ENCODE measurements around the gene IL15.
"Not testable (repeated sequence)": the region's sequence is repeated elsewhere in the genome, so short reads cannot be mapped to it uniquely, and the experiment has no call there.

IL15 gene, protein sequence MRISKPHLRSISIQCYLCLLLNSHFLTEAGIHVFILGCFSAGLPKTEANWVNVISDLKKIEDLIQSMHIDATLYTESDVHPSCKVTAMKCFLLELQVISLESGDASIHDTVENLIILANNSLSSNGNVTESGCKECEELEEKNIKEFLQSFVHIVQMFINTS

DNA sequence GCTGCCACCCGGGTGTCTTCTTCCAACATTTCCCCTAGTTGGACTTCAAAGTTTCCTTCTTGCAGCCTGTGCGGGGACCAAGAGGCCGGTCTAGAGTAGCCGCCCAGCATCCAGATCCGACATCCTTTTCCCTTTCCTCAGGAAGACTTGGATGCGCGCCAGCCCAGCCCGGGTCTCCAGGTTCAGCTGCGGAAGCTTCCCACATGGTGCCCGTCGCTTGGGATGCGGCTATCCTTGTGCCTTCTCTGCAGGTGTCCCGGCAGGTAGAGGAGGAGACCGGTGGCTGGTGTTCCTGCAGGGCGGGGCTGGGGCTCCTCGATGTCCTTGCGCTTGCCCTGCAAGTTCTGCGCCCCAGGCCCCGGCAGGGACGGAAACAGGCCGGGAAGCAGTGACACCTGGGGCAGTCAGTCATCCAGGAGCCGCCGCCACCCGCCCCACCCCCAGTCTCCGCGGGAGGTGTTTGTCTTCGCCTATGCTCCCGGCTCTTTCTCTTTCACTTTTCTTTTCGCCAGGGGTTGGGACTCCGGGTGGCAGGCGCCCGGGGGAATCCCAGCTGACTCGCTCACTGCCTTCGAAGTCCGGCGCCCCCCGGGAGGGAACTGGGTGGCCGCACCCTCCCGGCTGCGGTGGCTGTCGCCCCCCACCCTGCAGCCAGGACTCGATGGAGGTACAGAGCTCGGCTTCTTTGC, at the start of gene IL15:
Gene IL15 (plus strand): TSS at position 502 of the 689 bp plus-strand sequence. CDS start 82,882 bp downstream, outside the sequence.
- no peak for DNase-seq

DNA sequence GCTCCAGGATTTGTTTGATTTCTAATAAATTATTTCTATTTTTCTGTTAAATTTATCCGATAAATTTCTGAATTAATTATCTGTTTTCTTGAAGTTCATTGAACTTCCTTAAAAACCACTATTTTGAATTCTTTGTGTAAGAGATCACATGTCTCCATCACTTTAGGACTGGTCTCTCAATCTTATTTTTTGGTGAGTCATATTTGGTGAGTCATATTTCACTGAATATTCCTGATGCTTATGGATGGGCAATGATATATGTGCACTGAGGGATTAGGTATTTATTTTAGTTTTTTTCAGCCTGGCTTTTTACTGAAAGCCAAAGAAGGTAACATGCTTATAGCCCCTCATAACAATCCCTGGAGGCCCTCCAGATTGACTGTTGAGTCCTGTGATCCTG, 48.5 kb upstream of the IL15 start:
- DNase-seq: no peak

DNA sequence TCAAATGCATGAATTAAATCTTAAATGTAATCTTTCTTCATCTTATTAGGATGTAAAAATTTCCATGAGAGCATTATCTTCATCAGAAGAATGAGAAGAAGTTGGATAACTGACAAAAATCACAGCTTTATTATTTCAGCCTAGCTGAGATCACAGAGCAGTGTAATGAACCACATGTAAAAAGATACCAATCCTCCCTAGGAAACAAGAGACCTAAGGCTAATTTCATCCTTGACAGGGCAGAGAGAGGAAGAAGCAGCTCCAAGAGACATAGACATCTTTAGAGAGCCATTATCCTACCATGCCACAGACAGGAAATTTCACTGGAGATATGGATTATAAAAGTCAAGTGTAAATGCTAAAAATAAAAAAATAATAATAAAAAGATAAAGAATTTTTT, 40.9 kb upstream of the IL15 start:
- DNase-seq: no peak

DNA sequence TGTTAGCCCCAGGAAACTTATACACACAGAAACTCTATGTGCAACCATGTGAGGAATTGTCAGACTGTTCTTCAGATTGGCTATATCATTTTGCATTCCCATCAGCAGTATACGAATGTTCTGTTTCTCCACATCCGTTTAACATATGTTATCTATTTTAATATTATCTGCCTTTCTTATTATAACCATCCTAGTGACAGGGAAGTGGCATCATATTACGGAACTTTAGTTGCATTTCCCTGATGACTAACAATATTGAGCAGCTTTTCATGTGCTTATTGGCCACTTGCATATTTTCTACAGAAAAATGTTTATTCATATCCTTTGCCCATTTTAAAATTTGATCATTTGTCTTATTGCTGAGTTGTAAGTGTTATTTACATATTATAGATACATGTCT, 36.5 kb upstream of the IL15 start:
- no peak for DNase-seq

DNA sequence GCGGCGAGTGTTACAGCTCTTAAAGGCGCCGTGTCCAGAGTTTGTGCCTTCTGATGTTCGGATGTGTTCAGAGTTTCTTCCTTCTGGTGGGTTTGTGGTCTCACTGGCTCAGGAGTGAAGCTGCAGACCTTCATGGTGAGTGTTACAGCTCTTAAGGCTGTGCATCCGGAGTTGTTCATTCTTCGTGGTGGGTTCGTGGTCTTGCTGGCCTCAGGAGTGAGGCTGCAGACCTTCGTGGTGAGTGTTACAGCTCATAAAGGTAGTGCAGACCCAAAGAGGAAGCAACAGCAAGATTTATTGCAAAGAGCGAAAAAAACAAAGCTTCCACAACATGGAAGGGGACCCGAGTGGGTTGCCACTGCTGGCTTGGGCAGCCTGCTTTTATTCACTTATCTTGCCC, 31.7 kb upstream of the IL15 start:
- not testable (repeated sequence) for DNase-seq

DNA sequence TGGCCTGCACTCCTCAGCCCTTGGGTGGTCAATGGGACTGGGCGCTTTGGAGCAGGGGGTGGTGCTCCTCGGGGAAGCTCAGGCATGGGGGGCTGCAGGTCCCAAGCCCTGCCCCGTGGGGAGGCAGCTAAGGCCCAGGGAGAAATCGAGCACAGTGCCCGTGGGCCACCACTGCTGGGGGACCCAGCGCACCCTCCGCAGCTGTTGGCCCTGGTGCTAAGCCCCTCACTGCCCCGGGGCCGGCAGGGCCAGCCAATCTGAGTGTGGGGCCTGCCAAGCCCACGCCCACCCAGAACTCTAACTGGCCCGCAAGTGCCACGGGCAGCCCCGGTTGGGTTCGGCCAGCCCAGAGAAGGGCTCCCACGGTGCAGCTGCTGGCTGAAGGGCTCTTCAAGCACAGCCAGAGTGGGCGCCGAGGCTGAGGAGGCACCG, 30.9 kb upstream of the IL15 start:
- no peak for DNase-seq

DNA sequence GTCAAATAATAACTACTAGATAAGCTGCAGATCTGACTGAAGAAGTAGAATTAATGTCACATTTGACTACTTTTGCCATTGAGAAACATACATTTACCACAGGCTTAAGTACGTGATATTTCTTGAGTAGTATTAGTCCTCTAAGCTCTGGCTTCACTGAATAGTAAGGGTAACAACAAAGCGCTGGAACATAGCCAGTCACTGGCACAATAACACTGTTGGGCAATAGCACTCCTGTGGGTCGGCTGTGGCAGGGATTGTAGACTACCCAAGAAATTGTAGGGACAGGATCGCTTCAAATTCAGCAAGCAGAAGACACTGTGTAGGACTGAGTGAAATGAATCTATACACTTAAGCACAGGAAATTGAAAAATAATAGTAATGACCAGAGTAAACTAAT, 27.1 kb upstream of the IL15 start:
- DNase-seq: no peak

DNA sequence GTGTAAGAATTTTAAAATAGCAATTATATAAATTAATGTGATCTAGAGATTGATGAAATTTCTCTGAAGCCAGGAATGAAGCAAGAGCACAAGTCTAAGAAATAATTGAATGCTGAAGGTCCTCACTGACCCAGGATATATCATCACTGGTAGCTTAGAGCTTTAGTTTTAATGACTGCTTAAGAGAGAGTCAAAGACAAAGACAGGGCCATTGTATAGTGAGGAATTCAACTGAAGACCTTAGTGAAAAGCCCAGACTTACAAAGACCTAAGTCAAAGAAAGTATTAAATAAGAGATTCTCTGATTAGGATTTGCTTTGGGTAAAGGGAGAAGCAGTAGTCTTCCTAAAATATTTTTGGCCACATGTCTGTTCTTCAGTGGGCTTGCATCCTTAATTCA, 26.0 kb upstream of the IL15 start:
- no peak for DNase-seq

DNA sequence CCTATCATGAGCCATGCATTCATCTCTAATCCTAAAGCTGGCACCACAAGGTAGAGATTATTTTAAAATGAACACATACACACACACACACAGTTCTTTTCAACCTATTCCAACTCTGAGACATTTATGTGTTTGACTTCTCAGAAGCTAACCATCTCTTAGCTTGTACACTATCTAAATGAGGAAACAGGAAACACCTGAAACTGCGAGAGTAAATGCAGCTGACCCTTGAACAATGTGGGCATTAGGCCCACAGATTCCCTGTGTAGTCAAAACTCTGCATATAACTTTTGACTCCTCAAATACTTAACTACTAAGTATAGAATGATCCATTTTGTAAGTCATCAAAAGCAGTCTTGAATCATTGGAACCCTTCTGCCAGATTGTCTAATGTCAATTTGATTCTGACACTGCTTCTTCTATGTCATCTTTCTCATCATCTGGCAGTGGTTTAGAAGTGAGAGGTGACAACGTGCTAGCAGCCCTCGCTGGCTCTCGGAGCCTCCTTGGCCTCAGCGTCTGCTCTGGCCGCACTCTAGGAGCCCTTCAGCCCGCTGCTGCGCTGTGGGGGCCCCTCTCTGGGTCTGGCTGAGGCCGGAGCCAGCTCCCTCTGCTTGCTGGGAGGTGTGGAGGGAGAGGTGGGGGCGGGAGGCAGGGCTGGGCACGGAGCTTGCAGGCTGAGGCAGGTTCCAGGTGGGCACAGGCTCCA, 21.4 kb upstream of the IL15 start:
- no peak for DNase-seq

DNA sequence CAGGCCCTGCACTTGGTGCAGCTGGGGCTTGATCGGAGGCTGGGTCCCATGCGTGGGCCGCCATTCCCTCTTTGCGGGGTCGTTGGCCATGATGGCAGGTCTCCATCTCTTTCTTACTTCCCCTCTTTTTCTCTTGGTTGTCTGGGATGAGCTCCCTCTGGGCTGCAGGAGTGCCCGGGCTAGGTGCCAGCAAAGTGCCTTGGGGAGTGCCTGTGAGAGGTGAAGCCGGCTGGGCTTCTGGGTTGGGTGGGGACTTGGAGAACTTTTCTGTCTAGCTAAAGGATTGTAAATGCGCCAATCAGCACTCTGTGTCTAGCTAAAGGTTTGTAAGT, 20.8 kb upstream of the IL15 start:
- DNase-seq: not testable (repeated sequence)

DNA sequence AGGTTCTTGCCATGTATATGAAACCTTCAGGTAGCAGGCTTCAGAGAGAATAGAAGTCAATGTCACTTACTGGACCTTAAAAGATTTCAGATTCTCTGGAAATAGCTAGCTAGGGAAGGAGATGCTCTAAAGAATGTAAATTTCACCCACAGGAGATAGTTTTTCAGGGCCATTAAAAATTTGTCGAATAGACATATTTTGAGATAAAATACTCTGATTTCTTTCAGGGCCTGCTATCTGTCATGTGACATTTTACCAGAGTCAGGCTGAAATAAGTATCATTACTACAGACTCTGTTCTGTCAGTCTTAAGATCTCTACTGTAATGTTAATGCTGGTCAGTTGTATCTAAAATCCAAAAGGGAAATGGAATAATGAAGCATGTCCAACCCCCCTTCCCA, 15.7 kb upstream of the IL15 start:
- DNase-seq: no peak

DNA sequence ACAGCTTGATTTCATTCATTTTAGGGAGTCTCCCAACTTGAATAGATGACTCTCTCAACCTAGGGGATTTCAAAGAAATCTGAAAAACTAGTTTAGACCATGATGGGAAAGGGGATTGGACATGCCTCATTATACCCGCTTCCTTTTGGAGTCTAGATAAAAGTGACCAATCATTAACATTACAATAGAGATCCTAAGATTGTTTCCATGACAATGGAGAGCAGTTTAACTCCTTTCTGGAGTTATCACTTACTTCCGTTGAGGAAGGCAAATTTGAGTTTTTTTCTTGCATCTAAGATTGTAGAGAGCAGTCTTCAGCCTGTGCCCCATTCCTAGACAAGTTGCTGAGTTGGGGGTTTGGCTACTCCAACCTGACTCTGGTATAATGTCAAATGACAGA, 11.4 kb upstream of the IL15 start:
- no peak for DNase-seq

DNA sequence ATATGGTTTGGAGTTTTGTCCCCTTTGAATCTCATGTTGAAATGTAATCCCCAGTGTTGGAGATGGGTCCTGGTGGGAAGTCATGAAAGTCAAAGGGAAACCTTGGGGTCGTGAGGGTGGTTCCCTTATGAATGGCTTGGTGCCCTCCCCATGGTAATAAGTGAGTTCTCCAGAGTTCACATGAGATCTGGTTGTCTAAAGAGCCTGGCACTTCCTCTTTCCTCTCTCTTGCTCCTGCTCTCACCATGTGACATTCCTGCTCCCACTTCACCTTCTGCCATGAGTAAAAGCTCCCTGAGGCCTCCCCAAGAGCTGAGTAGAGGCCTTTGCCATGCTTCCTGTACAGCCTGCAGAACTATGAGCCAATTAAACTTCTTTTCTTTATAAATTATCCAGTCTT, 5.5 kb upstream of the IL15 start:
- no peak for DNase-seq

DNA sequence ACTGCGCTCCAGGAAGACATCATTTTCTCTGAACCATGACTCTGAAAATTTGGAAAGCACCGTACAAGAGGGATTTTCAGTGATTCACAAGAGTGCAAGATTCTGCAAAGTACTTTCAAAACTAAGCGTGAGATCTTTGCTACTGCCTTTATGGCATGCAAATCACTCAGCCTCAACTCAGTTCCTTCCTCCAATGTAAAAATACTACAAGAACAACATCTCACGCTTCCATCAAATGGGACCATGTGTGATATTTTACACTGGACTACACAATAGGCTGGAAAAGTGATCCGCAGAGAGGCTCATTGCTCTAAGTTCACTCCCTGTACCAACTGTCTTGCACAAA, 674 bp upstream of the IL15 start:
- DNase-seq: no peak

DNA sequence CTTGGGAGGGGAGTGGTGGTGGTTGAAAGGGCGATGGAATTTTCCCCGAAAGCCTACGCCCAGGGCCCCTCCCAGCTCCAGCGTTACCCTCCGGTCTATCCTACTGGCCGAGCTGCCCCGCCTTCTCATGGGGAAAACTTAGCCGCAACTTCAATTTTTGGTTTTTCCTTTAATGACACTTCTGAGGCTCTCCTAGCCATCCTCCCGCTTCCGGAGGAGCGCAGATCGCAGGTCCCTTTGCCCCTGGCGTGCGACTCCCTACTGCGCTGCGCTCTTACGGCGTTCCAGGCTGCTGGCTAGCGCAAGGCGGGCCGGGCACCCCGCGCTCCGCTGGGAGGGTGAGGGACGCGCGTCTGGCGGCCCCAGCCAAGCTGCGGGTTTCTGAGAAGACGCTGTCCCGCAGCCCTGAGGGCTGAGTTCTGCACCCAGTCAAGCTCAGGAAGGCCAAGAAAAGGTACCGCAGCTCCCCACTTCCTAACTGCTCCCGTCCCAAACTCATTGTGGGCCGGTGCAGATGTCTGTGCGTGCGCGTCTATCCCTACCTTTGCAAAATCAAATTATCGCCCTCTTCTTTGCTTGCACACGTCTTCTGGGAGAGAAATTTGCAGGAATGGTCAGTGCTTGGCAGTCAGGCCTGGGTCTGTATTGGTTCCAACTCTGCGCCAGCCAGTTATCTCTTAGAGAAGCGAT, 533 bp downstream of the IL15 start:
- no peak for DNase-seq

DNA sequence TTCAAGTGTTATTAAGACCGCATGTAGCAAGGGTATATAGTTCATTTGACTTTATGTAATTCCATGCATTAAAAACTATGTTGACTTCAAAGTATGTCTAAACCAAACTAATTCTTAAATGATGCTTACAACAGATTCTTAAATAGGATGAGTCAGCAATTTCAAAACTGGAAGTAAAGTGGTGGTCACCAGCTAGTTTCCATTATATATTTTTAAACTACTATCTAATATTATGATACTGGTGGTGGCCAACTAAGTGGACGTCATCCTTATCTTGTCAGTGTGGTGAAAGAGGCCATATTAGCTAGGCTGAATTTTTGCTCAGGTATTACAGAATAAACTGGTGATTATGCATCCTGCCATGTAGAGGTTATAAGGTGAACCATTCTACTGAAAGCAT, 1.2 kb downstream of the IL15 start:
- no peak for DNase-seq

DNA sequence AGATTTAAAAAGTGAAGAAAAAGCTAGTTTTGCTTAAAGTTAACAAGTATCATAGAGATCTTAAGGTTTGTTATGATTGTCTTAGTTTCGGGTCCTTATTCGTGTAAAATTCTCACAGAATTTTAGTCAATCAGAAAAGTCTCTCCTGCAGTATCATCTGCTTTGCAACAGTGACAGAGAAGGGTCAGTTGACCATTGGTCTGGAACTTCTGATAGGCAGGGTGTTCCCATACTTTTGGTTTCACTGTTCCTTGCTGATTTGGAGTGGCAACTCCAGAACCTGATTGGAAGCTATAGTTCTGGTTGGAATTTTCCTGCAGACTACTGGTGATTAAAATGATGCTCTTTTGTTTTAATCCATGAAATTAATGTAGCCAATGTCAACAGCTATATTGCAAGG, 1.8 kb downstream of the IL15 start:
- DNase-seq: no peak

DNA sequence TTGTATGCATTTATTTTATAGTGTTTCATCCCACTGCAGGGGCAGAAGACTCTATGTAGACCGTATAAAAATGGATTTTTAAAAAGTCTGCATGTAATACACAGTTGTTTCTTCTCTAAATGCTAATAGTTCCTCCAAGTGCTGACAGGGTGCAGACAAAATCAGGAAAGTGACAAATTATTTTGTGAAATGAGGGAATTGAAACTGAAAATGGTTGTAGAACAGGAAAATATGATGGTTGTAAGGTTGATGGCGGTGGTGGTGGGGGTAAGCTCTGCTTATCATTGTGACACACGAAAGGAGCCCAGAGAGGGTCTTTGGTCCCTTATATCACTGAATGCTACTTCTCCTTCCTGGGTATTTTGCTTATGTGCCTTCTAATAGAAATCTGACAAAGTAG, 4.3 kb downstream of the IL15 start:
- no peak for DNase-seq

DNA sequence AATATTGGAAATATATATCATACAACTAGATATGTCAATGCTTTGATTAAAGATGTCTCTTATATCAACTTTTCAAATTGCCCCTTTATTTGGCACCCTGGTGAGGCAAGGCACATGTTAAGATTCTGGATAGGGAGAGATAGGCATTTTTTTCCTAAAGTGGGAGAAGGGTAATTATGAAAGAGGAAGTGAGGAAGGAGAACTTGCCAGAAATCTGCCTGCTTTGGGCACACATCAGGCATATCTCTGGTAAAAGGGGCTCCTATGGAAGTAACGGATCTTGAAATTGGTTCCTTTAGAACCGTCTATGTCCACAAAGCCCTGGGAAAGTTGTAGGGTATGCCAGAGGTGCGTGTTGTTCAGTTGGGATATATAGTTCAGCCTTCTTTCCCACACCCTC, 5.7 kb downstream of the IL15 start:
- DNase-seq: no peak

DNA sequence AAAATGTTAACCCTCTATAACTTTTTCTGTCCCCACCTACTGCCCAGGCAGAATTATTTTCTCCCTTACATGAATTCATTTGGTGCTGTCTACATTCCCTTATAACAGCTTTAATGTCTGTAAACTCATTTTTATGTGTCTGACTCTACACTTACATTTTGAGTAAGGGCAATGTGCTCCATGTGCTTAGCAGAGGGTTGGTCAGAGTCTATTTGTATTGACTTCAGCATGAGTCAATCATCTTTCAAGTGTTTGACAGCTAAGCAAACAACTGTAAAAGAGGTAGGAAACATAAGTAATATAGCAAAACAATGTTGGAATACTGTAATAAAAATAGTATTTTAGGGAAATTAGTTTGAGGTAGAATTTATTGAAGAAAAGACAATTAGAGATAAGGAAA, 6.3 kb downstream of the IL15 start:
- DNase-seq: no peak

DNA sequence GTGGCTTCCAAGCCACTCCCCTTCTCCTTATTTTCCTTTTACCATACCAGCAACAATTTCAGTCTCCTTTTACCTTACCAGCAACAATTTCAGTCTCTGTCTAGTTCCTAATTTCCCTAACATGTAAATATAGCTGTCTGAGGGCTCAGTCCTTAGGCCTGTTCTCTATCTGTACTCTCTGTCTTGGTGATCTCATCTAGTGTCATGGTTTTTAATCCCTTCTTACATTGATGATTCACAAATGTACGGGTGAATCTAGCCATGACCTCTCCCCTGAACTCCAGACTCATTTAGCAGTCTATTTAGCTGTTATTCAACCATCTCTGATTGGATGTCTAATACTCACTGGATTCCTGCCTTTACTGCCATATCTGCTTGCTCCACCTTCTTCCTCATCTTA, 7.2 kb downstream of the IL15 start:
- no peak for DNase-seq

DNA sequence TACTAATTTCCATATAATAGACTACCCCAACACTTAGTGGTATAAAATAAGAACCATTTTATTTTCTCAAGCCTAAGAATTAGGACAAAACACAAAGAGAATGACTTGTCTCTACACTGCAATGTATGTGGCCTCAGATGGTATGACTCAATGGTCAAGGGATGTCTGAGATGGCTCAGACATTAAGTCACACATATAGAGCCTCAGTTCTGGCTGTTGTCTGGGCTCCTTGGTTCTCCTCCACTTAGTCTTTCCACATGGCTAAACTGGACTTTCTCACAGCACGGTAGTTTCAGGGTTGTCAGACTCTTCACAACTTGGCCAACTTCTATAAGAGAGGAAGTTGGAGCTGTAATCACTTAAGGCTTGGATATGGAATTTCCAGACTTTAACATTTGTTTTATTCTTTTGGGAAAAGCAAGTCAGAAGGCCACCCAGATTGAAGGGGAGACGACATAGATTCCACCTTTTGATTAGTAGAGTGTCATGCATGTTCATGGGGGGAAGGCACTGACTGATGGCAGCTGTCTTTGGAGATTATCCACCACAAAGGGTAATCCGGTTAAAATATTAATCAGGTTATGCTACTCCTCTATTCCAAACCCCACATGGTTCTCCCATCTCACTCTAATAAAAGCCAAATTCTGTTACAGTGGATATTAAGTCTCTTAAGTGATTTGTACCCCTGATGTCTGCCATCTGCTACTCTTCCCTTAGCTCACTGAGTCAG, 9.4 kb downstream of the IL15 start:
- no peak for DNase-seq

DNA sequence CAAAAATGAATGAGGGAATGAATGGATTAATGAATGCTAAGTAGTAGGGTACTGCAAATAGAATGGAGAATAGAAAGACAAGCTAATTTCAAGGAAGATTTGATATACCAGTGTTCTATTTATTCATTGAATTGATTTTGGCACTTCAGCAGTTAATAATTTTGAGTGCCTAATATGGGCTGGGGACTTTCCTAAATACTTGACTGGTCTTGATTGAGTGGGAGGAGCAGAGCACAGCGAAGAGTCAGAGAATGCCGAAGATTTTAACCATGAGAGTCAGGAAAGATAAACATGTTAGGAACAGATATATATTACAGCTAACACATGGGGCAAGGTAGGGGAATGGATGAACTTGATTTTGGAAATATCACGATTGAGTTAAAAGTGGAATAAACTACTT, 10.6 kb downstream of the IL15 start:
- DNase-seq: no peak

DNA sequence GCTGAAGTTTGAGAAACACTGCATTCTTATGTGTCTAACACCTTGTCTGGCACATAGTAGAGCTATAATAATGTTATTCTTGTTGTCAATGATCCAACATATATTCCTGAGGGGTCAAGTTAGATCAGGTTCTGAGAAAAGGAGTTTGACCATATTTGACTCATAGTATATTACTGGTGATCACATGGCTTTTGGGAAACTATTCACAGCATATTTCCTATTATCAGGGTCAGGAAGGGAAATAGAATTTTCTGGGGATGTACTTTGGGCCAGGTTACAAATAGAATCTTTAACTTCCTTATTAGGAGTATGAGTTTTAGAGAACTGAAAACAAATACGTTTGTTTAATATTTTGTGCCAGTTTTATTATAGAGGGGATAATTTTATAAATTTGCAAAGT, 11.6 kb downstream of the IL15 start:
- no peak for DNase-seq
